Spinal cord (tissue), 10 donors: Measurements from ENCODE around the gene FN1. TPM values are rescaled to one million over a fixed set of nuclear protein-coding genes. Genes with fewer than 3 reads are reported as not detected.

Source experiments
- DNase-seq, 6 donors: peaks; one replicate each; pipeline versions ENCODE4 v3.0.0 to v3.0.0-alpha.2; 2013 to 2015; ENCODE audit warnings: low spot score in 6 of 6, low read depth in 4 of 6
- H3K27ac ChIP-seq: one replicate; pipeline ENCODE4 v1.5.1; 2013; ENCODE audit warnings: low read depth, low read length, control low read depth
- H3K27me3 ChIP-seq: one replicate; pipeline ENCODE4 v1.6.1; 2013; ENCODE audit warnings: low read length; ENCODE audit not compliant: control insufficient read depth, insufficient read depth
- H3K36me3 ChIP-seq: one replicate; pipeline ENCODE4 v1.6.1; 2013; ENCODE audit warnings: low read length; ENCODE audit not compliant: control insufficient read depth, insufficient read depth
- H3K4me1 ChIP-seq: one replicate; pipeline ENCODE4 v1.6.1; 2013; ENCODE audit warnings: low read length; ENCODE audit not compliant: control insufficient read depth, insufficient read depth
- H3K4me3 ChIP-seq: one replicate; pipeline ENCODE4 v1.5.1; 2013; ENCODE audit warnings: low read depth, low read length, control low read depth
- H3K9me3 ChIP-seq: one replicate; pipeline ENCODE4 v1.6.1; 2013; ENCODE audit warnings: low read length; ENCODE audit not compliant: control insufficient read depth, insufficient read depth
- WGBS: methylation state at CpG from one replicate; pipeline ENCODE4 v1.1.5; 2013; ENCODE audit warnings: missing lambda C conversion rate; ENCODE audit not compliant: insufficient coverage; 5-methylcytosine and 5-hydroxymethylcytosine counted together
- polyA plus RNA-seq, 2 donors: library from polyadenylated mRNA; unstranded; fragments of 120-200 nt; gene quantifications; one replicate each; pipeline ENCODE4 v1.2.1, GENCODE V29; 2013; ENCODE audit not compliant: insufficient read length in 2 of 2
- total RNA-seq, 2 donors: library from RNA; depleted of rRNA in 1 of 2; stranded (reverse); fragments of 120-200 nt in 1 of 2; fragments of >200 nt in 1 of 2; gene quantifications; one replicate each; pipeline versions ENCODE4 v1.2.3 to v1.2.4, GENCODE V29; 2013 to 2014
- donor health status: healthy.

The FN1 gene
- total and polyA plus RNA-seq, 4 donors: 281 to 1,973 (median 522) TPM

DNA sequence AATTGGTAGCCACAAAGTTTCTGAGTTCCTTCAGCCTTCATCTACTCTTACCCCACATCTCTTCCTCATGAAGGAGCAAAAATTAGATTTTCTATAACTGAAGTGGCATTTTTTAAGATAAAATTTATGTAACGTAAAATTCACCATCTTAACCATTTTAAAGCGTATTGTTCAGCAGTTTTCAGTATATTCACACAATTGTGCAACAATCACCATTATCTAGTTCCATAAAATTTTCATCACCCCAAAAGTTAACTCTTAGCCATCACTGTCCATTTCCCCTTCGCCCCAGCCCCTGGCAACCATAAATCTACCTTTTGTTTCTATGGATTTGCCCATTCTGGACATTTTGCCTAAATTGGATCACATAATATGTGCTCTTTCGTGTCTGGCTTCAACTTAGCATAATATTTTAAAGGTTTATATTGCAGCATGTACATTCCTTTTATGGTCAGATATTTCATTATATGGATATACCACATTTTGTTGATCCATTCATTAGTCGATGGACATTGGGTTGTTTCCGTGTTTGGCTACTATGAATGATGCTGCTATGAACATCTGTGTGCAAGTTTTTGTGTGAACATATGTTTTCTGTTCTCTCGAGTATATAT lies 79.4 kb downstream of the FN1 start:
- 93% methylated on average over 6 of the region's 7 CpGs for WGBS
- DNase-seq: no peak
- Histone ChIP-seq H3K27ac (no peak overlapping the region), H3K9me3 (no peaks in the 10 kb centered on the region), H3K36me3 (no peaks in the 10 kb centered on the region), H3K4me1 (no peaks in the 10 kb centered on the region), H3K4me3 (no peak overlapping the region), H3K27me3 (no peaks in the 10 kb centered on the region)

DNA sequence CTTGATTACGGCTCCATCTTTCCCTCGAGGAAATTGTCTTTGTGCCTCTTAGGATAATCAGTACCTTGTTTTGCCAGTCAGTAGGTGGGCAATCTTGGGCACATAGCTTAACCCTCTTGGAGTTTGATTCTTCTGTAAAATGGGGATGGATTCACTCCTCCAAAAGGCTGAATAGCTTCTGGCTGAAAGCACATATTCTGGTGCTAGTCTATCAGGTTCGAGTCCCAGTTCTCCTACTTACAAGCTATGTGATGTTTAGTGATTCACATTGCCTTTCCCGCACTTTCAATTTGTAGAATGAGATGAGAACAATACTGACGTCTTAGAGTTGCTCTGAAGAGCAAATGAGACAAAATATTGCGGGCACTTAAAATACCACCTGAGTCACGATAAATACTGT lies 80.1 kb downstream of the FN1 start:
- DNase-seq: no peak
- Histone ChIP-seq H3K36me3 (no peaks in the 10 kb centered on the region), H3K9me3 (no peaks in the 10 kb centered on the region), H3K27ac (no peak overlapping the region), H3K27me3 (no peaks in the 10 kb centered on the region), H3K4me1 (no peaks in the 10 kb centered on the region), H3K4me3 (no peak overlapping the region)
- 80% methylated on average over 1 of the region's 7 CpGs for WGBS

- Histone ChIP-seq H3K27ac (no peak overlapping the region), H3K4me3 (no peak overlapping the region), H3K27me3 (no peaks in the 10 kb centered on the region), H3K36me3 (peaks cover 3% of the 10 kb centered on the region), H3K4me1 (no peaks in the 10 kb centered on the region), H3K9me3 (no peaks in the 10 kb centered on the region)
- WGBS: 78% methylated on average over 4 of the region's 9 CpGs
- no peak for DNase-seq
Observed at GRCh38 chr2:215354771-215355695, 80.8 kb downstream of the FN1 start.

DNA sequence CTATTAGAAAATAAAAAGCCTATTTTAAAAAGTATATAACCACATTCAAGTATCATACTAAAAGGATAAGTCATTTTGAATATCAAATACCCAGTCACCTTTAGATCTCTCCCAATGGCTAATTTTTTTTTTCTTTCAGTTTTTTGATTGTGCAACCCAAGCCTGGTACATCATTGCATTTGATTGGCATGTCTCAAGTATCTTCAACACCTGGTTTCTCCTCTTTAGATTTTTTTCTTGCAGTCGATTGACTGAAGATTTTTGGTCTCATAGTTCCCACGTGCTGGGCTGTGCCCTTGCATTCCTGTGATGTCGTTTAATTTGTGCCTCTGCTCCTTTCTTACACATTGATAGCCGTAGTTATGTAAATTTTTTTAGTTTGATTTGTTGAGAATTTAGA lies 83.3 kb downstream of the FN1 start:
- DNase-seq: no peak
- H3K36me3 ChIP-seq: peaks cover 9% of the 10 kb centered on the region
- H3K9me3 ChIP-seq: no peaks in the 10 kb centered on the region
- H3K4me1 ChIP-seq: no peaks in the 10 kb centered on the region
- no peaks in the 10 kb centered on the region for H3K27me3 ChIP-seq
- 100% methylated on average over 1 of the region's 4 CpGs for WGBS
- H3K27ac ChIP-seq: no peak overlapping the region
- no peak overlapping the region for H3K4me3 ChIP-seq

DNA sequence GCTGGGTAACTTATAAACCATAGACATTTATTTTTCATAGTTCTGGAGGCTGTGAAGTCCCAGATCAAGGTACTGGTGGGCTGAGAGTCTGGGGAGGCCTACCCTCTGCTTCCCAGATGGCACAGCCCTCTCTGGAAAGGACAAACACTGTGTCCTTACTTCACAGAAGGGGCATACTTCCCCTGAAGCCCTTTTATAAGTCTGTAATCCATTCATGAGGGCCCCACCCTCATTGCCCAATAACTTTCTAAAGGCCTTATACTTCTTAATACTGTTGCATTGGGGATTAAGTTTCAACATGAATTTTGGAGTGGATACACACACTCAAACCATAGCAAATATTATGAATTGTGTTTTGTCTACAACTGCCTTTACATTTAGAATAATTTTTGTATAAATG lies 88.0 kb downstream of the FN1 start:
- H3K27me3 ChIP-seq: no peaks in the 10 kb centered on the region
- H3K9me3 ChIP-seq: no peaks in the 10 kb centered on the region
- no peak overlapping the region for H3K4me3 ChIP-seq
- H3K4me1 ChIP-seq: no peaks in the 10 kb centered on the region
- peaks cover 16% of the 10 kb centered on the region for H3K36me3 ChIP-seq
- DNase-seq: no peak
- no peak overlapping the region for H3K27ac ChIP-seq

DNA sequence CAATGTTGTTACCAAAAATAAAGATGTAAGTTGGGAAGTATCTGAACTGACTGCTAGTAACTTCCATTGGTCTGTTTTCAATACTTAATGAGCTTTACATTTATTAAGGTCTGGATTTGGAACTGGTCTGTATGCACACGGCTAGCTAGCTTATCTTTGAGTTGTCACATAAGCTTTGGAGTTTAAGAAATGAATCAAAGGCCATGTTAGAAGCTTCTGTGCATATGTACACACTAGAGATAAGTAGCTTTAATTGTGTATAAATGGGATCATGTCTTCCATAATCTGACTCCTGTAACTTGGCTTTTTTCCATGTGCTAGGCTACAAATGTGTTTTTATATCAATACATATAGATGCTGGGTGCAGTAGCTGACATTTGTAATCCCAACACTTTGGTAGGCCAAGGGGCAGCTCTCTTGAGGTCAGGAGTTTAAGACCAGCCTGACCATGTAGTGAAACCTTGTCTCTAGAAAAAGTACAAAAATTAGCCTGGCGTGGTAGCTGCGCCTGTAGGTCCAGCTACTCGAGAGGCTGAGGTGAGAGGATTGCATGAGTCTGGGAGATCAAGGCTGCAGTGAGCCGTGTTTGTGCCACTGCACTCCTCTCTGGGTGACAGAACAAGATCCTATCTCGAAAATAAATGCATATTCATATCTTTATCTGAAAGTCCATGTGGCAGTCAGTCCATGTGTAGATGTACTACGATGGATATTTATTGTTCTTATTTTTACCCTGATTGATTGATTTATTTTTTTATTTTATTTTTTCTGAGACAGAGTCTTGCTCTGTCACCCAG lies 96.8 kb downstream of the FN1 start:
- Histone ChIP-seq H3K27ac (no peak overlapping the region), H3K27me3 (no peaks in the 10 kb centered on the region), H3K4me3 (no peak overlapping the region), H3K4me1 (no peaks in the 10 kb centered on the region), H3K36me3 (peaks cover 20% of the 10 kb centered on the region), H3K9me3 (no peaks in the 10 kb centered on the region)
- 100% methylated on average over 5 of the region's 7 CpGs for WGBS
- DNase-seq: no peak

GRCh38 chr2:215332872-215333595 lies 102.8 kb downstream of the FN1 start:
- peak in 1 of 6 donors; percentile 50 for DNase-seq
- no peaks in the 10 kb centered on the region for H3K27me3 ChIP-seq
- no peak overlapping the region for H3K27ac ChIP-seq
- peaks cover 10% of the 10 kb centered on the region for H3K36me3 ChIP-seq
- peaks cover 9% of the 10 kb centered on the region for H3K4me1 ChIP-seq
- H3K9me3 ChIP-seq: no peaks in the 10 kb centered on the region
- 100% methylated on average over 2 of the region's 5 CpGs for WGBS
- H3K4me3 ChIP-seq: no peak overlapping the region

DNA sequence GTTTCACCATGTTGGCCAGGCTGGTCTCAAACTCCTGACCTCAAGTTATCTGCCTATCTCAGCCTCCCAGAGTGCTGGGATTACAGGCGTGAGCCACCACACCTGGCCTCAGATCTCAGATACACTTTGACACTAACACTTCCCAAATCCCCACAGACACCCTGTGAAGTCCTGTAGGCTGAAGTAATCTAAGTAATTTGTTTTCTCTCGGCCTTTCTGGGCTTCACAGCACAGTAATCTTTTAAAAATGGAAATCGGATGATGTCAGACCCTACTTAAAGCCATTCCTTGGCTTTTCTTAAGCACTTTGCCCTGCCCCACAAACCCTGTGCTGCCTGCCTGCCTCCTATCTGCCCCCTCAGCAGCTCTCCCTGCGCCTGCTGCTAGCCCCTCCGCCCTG lies 107.8 kb downstream of the FN1 start:
- 100% methylated on average over 4 of the region's 5 CpGs for WGBS
- Histone ChIP-seq H3K27ac (peak overlapping the region; percentile 70), H3K4me3 (no peak overlapping the region)

GRCh38 chr2:215324811-215325210 lies 111.1 kb downstream of the FN1 start:
- WGBS: no CpG with 5 or more reads among the region's 6 CpGs
- Histone ChIP-seq H3K4me3 (no peak overlapping the region), H3K9me3 (no peaks in the 10 kb centered on the region), H3K36me3 (peaks cover 42% of the 10 kb centered on the region), H3K27me3 (no peaks in the 10 kb centered on the region), H3K4me1 (peaks cover 10% of the 10 kb centered on the region), H3K27ac (no peak overlapping the region)
- DNase-seq: peak in 1 of 6 donors; percentile 38

More for the DNA sequence above, 107.8 kb downstream of the FN1 start:
- Histone ChIP-seq H3K9me3 (no peaks in the 10 kb centered on the region), H3K36me3 (peaks cover 26% of the 10 kb centered on the region), H3K4me1 (peaks cover 10% of the 10 kb centered on the region), H3K27me3 (no peaks in the 10 kb centered on the region)
- DNase-seq: no peak
